OCI-LY3 (cell line): Measurements from ENCODE around the gene CDK17.

Source experiments
- CTCF ChIP-seq: fragments of 200-600, 300-600 bp; sonication (generic); IDR thresholded peaks from 2 replicates; pipeline ENCODE4 v1.5.1; 2014; ENCODE audit warnings: antibody characterized with exemption, low read length, low read depth
- EZH2phosphoT487 ChIP-seq: fragments of 200-600 bp; shearing (Covaris generic); IDR thresholded peaks from 2 replicates; pipeline ENCODE4 v1.6.1; 2018; ENCODE audit warnings: antibody characterized with exemption, mixed run types, low read depth

- TF ChIP-seq CTCF (no peak), EZH2phosphoT487 (no peak)
Observed at GRCh38 chr12:96327889-96328288, 72.3 kb downstream of the CDK17 start.
